ENCODE results near the gene CHST15.

Gene CHST15

DNA sequence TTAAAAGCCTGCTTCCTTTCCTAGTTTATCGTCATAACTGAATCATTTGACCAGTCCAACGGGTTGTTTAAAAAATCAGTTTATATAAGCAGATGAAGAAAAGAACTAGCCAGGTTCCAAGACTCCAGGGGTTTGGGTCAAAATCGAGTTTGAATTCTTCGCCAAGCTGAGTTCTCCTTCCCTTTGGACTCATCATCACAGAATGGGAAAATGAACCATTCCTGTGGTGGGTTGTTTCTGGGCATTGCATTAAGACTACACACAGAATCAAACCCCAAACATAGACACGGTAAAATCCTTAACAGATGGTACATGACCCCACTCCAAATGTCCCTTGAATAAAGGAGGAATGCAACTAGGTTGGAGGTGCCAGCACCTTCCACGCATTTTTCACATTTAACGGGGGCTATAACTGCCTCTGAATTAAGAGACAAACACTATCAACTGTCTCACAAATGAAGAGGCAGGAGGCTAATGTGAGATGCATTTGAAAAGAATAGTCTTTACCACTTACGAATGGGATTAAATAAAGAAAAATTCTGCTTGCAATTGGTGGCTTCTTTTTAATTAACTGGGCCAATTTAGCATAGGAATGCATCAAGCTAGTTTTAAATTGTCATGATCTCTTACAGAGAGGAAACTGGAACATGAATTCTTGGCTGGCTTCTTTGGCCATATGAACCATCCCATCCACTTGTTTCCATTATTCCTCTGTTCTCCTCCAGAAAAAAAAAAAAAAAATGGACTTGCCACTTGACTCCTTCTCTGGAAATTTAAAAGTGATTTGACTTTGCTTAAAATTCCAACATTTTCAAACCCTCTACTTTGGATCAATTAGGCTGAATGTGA, 61.1 kb downstream of the CHST15 start:
- no peak for DNase-seq (ENCODE audit: low read depth in 1 of 2, low spot score in 1 of 2)

DNA sequence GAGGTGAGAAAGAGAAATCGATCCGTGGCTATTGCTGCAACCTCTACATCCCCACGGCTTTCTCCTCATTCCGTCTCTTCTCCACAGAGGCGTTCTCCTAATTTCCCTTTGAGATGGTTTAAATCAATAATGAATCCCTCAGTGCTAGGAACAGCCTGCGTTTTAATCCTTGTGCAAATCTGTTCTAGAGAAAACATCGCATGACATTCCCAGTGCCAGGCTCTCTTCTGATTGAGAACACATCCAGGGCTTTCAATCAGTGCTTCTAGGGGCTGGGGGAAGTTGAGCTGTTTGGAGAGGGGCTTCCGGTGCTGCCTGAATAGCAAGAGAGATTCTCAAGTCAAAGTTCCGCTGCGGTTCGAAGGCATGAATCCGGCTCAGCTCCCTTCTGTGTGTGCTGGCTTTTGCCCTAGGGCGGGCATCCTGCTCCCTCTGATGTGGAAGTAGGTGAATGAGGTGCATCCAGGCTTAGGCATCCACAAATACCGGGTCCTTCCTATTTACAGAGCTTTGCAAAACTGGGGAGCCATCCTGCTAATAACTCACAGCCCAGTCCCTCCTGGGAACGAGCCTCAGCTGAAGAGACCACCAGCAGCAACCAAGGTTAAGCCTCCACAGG, 62.8 kb downstream of the CHST15 start:
- DNase-seq (ENCODE audit: low read depth in 1 of 2, low spot score in 1 of 2) = no peak

DNA sequence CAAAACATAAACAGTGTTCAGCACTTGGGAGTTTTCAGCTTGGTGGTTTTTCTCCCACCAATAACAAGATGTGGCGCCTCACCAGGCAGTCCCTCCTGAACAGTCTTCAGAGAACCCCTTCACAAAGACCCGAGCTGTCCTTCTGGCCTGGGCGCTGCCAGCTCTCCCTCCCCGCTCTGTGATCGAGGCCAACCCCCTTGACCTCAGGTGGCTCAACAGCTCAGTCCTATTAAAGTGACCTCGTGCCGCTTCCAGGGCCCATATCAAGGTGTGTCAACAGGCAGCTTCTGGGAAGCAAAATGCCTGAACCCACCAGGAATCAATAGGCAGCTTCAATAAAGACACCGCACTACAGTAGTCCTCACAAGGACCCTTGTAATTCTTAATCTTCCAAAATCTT, 63.3 kb downstream of the CHST15 start:
- no peak for DNase-seq (ENCODE audit: low read depth in 1 of 2, low spot score in 1 of 2)

DNA sequence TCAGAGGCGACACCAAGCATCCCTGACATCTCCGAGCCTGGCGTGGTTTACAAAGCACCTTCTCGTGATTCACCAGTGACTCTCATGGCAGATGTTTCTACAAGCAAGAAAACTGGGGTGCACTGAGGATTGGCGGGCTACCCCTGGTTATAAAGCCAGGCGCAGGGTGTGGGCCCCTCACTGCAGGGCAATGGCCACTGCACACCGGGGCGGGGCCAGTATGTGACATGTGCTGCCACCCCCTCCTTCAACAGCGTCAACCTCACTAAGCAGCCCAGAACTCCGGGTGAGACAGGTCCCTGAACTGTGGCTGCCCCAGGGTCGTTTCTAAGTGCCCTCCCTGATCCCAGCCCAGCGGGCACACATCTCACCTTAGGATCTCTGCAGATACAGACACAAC, 63.8 kb downstream of the CHST15 start:
- DNase-seq (ENCODE audit: low read depth in 1 of 2, low spot score in 1 of 2) = no peak

DNA sequence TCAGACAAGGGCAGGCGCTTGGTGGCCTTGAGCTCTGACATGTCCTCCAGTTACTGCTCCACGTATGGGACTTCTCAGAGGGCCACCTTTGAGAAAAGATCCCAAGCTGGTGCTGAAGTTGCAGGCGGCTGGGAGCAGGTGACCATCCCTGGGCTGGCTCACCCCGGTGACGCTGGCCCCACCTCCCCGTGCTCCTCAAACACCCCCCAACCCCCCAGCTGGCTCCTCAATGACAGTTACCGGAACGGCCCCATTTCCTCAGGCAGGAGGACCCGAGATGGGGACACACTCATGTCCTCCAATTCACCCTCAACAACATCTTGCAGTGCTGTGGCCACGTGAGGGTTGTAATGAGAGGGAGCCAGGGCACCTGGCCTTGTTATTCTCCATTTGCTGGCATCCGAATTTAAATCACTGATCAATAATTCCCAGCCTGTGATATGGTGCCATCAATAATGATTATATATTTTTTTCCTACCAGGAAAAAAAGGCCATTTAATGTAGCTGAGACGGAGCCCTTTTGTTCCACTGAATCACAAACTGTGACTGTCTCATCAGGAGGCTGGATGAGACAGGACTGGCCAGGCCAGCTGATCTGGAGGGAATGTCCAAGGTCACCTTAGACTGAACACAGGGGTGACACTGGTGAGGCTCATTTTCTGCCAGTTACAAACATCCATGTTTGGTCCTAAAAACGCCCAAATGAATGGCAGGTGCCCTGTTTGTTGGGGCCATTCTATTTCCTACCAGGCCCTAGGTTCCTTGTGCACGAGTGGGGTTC, 64.5 kb downstream of the CHST15 start:
- no peak for DNase-seq (ENCODE audit: low read depth in 1 of 2, low spot score in 1 of 2)

DNA sequence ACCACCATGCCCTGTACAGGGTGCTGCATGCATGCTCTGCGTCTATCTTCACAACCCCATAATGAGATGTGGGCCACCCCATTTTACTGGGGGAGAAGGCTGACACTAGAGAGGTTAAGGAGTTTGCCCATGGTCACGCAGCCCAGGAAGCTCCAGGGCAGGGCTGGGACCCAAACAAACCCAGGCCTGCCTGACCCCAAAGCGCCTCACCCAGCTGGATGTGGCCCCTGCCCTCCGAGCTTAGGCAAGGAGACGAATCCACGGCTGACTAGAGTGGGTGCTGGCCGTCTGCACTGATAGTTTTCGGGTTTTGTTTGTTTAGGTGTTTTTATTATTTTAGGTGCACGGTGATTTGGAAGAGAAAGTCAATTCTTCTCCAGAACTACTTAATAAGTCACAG, 65.7 kb downstream of the CHST15 start:
- DNase-seq (ENCODE audit: low read depth in 1 of 2, low spot score in 1 of 2) = no peak

DNA sequence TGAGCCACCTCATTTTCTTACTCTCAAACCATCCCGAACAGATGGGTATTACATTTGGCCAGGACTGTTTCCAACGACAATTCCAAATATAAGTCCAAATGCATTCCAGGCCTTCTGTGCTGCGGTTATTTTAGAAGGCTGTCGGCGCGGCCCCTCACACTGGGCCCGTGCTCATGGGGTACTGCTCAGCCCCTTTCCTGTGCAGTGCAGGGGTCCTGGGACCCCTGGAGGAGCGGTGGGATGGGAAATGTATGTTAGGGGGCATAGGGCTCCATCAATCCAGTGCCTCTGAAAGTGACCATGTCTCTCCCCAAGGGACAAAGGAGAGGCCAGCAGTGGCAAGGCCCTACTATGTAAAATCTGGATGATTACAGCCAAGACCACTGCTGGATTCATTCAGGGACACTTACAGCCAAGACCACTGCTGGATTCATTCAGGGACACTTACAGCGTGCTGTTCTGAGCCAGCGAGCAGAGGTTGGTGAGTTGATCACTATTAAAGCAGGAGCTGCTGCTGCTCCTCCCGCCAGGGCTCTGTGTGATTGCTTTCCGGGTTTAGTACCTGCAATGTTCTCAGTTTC, 66.3 kb downstream of the CHST15 start:
- DNase-seq (ENCODE audit: low read depth in 1 of 2, low spot score in 1 of 2) = no peak

DNA sequence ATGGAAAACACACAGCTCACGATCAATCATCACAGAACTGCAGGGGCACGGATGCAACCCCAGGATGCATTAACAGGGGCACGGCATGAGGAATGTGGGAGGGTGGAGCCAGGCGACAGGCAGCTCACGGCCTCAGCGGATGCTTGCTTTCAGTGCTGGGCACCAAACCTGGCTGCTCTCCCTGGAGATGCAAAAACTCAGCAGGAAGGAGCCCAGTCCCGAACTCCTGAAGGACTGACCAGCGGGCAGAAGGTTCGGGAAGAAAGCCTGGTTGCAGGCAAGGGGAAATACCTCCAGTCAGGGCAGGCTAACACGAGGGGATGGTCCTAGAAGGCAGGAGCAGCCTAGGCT, 66.8 kb downstream of the CHST15 start:
- DNase-seq (ENCODE audit: low read depth in 1 of 2, low spot score in 1 of 2) = no peak

DNA sequence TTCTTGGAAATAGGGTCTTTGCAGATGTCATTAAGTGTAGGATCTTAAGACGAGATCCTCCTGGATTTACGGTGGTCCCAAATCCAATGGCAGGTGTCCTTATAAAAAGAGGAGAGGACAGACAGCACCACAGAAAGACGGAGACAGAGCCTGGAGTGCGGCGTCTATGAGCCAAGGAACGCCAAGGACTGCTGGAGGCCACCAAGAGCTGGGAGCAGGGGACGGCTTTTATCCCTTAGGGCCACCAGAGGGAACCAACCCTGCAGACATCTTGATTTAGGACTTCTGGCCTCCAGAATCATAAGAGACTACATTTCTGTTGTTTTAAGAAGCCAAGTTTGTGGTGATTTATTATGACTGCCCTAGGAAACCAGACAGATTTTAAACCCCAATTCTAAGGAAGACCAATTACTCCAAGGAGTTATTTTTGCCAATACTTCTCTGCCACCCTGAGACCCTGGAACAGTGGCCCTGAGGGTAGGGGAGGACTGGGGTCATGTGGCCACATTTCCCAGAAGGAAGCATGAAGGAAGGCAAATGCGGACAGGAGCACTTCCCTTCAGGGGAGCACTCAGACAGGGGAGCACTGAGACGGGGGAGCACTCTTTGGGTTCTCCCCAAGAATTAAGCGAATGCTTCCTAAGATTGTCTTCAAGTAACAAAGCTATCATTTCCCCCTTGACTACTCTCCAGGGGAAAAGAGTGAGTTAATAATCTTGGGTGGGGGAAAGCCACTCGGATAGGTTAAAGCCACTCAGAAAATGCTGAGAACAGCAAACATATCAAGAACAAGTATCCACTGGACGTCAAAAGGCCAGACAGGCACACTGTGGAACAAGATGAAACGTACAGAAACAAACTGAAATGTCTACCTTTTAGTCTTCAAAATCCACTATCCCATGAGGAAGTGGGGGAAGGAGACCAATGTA, 67.5 kb downstream of the CHST15 start:
- no peak for DNase-seq (ENCODE audit: low read depth in 1 of 2, low spot score in 1 of 2)

DNA sequence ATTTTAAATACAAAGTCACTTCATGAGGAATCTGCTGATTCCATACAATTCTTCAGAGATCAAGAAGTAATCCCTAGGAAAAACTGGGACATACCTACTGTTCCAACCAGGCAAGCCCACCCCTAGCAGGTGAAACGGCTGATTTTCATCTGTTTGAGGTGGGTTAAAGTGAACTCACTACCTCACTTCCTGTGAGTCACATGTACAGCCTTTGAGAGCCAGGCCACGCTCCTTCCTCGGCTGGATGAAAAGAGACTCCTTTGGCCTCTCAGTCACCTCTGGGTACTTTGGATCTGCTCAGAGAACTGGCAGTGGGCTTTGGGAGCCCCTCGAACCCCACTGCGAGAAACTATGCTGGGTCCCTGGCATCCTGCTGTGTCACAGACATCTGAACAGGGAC, 68.2 kb downstream of the CHST15 start:
- DNase-seq (ENCODE audit: low read depth in 1 of 2, low spot score in 1 of 2) = no peak

DNA sequence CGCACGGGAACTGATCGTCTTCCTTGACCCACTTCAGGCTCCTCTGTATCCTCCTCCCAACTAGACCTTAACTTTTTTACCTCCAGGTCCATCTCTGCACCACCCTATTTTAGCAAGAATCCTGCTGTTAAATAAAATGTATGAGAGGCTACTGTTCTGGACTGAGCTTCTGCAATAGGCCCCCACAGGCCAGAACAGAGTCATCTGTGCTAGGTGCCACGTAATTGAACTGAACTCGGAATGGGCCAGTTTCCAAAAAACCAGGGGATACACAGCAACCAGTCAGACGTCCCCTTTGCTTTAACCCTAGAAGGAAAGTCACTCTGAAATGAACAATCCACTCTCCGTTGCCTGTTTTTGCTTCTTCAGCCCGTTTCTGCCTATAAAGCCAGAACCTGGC, 71.3 kb downstream of the CHST15 start:
- DNase-seq (ENCODE audit: low read depth in 1 of 2, low spot score in 1 of 2) = no peak

DNA sequence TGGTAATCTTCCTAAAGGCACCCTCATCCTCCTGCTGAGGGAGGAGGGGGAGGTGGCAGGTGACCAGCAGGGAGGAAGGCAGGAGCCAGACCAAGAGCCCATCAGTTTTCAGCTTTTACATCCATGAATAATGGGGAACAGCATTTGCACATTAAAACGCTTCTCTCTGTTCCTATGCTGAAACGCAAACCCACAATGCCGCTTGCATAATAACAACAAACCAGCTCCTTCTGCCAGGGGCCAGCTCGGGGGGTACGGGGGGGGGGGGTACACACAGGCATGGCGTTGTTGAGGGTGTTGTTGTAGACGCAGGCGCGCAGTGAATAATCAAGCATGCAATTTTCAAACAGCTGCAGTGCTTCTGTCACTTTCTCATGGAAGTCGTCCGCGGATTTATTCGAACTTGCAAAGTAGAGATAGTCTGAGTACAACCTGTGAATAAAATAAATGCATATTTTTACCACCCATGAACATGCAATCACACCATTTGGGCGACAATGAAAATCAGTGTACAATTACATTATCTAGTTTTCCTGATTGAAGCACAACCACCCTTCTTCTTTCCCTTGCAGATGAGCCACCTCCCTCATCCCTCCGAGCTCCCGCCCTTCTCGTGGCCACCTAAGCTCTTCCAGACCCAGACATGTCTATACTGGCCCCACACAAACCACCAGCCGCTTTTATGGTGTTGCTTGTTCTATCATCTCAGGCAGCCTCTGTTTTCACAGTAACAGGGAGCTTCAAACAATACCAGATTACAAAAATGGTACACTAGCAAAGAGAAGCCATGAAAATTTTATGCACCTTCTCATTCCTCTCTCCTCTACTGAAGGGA, 72.2 kb downstream of the CHST15 start:
- no peak for DNase-seq (ENCODE audit: low read depth in 1 of 2, low spot score in 1 of 2)

DNA sequence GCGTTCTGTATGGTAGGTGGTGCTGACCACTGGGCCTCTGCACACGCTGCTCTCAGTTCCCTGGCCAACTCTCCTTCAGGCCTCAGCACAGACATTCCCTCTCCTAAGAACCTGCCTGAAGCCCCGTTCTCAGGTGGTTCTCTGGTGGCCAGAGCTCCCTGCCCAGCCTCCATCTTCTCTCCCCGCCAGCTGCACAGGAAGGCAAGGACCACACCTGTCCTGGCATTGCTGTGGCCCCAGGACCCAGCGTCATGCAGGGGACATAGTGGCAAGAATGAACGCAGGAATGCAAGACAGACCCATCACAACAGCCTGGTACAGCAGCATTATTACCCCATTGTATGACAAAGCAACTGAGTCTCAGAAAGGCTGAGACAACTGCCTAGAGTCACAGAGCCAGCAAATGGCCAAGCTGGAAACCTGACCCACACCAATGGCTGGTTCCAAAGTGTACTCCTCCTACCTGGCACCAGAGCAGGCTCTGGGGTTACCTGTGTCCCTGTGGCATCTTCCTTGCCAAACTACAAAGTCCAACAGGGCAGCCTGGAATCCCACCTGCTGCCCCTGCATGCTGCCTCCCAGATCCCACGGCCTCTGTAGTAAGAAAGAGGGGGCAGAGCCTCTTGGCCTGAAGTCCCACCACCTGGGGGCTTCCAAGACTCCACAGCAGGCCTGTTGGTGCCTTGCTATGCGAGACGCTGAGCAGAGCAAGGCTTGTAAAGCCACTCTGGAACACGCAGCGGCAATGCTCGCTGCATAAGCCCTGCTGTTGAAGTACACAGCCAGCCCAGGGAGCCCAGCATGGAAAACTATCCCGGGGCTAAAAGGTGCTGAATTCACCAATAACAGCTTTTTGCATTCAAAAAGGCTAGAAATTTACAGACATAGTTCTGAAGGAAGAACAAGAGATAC, 73.3 kb downstream of the CHST15 start:
- no peak for DNase-seq (ENCODE audit: low read depth in 1 of 2, low spot score in 1 of 2)

DNA sequence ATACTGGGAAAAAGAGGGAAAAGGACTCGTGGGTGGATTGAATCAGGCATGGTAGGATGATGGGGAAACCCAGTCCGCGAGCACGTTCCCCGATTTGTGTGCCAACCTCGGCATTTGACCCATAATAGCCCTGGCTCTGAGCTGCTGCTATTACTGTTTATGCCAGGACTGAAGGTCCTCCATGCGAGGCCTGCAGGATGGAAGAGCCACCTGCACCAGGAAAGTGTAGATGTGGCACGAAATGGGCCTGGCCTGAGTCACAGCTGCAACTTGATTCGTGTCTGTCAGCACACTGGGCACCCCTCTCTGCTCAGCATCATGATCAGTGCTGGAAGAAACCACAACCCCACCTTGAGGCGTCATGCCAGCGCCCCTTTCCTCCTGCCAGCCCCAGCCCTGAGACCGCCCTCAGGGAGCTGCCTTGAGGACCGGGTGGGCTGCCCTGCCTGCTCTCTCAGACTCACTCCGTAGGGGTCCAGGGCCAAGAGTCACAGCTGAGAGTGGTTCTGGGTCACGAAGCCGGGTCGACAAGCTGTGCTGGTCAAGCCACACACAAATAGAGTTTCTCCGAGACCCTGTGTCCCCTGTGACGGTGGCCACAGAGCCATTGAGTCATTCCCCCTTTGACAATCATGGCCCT, 74.4 kb downstream of the CHST15 start:
- no peak for DNase-seq (ENCODE audit: low read depth in 1 of 2, low spot score in 1 of 2)

DNA sequence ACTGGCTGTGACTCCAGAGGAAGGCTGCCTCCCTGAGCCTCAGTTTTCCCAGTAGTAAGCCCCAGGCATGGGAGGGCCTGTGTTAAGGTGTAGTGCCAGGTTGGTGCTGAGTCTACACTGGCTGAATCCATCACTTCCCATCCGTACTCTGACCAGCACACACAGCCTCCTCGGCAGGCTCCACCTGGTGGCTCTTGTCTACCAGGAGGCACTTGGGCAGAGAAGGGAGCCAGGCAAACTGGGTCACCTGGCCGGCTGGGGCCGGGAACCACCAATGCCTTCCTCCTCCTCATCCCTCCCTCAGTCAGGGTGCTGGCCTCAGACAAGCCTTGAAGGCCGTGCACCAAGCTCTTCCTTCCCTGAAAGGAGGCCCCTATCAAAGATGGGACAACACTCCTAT, 75.7 kb downstream of the CHST15 start:
- no peak for DNase-seq (ENCODE audit: low read depth in 1 of 2, low spot score in 1 of 2)

DNA sequence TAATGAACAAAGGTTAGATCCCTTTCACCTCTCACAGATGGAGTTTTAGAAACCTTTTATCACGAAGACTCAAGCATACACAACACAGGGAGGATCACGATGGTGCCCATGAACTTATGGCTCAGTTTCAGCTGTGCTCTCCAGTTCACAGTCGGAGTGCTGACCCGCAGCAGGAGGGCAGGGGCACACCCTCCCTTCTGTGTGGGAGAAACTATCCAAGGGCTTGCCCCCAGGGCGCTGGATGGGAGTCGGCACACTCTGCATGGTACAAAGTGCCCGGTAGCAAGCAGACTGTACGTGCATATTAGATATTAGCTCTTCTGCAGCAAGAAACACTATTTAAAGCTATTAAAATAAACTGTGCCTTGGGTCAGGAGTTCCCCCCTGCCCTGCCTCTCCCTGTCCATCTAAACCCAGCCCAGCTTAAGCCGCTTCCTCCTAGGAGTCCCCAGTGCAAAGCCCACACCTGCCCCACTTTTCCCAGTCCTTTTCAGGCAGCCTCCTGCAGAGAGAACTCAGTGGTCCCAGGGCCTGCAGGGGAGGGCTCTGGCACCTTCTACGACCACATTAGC, 76.5 kb downstream of the CHST15 start:
- DNase-seq (ENCODE audit: low read depth in 1 of 2, low spot score in 1 of 2) = no peak

DNA sequence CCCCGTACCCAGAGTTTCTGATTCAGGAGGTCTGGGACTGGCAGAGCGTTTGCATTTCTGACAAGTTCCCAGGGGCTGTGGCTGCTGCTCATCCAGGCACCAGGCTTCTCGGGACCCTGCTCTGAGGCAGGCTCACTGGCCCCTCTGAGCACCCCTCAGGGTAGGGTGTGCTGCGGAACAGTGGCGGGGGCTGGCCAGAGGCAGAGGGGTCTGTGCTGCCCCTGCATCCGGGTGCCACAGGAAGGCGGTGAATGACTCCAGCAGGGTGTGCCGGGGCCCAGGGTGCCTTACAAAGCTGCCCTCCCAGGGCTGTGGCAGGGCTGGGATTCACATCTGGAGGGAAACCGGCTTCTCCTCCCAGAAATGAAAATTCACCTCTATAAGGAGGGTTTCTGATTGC, 77.4 kb downstream of the CHST15 start:
- no peak for DNase-seq (ENCODE audit: low read depth in 1 of 2, low spot score in 1 of 2)

Data from activated T-helper 1 cell treated with anti-CD3 and anti-CD28 coated beads, Interleukin-2, amount 50 U/mL, for 16 hours (primary cell).